ENCODE results near the gene LRRC71.

- TF ChIP-seq, protein P1, sequence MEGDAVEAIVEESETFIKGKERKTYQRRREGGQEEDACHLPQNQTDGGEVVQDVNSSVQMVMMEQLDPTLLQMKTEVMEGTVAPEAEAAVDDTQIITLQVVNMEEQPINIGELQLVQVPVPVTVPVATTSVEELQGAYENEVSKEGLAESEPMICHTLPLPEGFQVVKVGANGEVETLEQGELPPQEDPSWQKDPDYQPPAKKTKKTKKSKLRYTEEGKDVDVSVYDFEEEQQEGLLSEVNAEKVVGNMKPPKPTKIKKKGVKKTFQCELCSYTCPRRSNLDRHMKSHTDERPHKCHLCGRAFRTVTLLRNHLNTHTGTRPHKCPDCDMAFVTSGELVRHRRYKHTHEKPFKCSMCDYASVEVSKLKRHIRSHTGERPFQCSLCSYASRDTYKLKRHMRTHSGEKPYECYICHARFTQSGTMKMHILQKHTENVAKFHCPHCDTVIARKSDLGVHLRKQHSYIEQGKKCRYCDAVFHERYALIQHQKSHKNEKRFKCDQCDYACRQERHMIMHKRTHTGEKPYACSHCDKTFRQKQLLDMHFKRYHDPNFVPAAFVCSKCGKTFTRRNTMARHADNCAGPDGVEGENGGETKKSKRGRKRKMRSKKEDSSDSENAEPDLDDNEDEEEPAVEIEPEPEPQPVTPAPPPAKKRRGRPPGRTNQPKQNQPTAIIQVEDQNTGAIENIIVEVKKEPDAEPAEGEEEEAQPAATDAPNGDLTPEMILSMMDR (IDR thresholded peaks at IDR 0.05; ENCODE audit: insufficient read depth, low read depth, low read length): no peak
- TF ChIP-seq EZH2 (IDR thresholded peaks at IDR 0.05; ENCODE audit: insufficient read depth, low read length): no peak
These were observed 22.1 kb downstream of the LRRC71 start for GRCh38 chr1:156942576-156942975.

Data from astrocyte (in vitro differentiated cells and primary cell).